Right lobe of liver (tissue), 6 donors: ENCODE data around the gene HBD. TPM values are rescaled to one million over a fixed set of nuclear protein-coding genes. Genes with fewer than 3 reads are reported as not detected.

Source experiments
- ATAC-seq, 4 donors: fragments of 200-7000 bp; cut with Tn5 transposase; one replicate each; pipeline ENCODE4 v1.9.1; 2020; ENCODE audit warnings: mild to moderate bottlenecking in 4 of 4, moderate library complexity in 4 of 4
- DNase-seq, 3 donors: peaks; one replicate each; pipeline ENCODE4 v3.0.0-alpha.2; 2020
- H3K27ac ChIP-seq, 3 donors: fragments of 200-600 bp; one replicate each; pipeline ENCODE4 v1.8.0; 2022
- H3K27me3 ChIP-seq, 2 donors: fragments of 200-600 bp; one replicate each; pipeline ENCODE4 v1.8.0; 2022
- H3K36me3 ChIP-seq, 4 donors: fragments of 200-600 bp; sonication (generic) in 1 of 4; one replicate each; pipeline versions ENCODE4 v1.5.1 to v1.8.0; 2017 to 2022; ENCODE audit warnings: control low read depth in 1 of 4
- H3K4me1 ChIP-seq, 4 donors: fragments of 200-600 bp; sonication (generic) in 1 of 4; one replicate each; pipeline versions ENCODE4 v1.5.1 to v1.8.0; 2017 to 2022; ENCODE audit warnings: control low read depth in 1 of 4
- H3K4me3 ChIP-seq, 3 donors: fragments of 200-600 bp; one replicate each; pipeline ENCODE4 v1.8.0; 2022
- H3K9me3 ChIP-seq, 4 donors: fragments of 200-600 bp; sonication (generic) in 1 of 4; one replicate each; pipeline versions ENCODE4 v1.5.1 to v1.8.0; 2017 to 2022; ENCODE audit warnings: control low read depth in 1 of 4
- POLR2A ChIP-seq: fragments of 450-650 bp; IDR thresholded peaks from one replicate; pipeline ENCODE4 v1.6.1; 2017; ENCODE audit warnings: antibody characterized with exemption, mild to moderate bottlenecking
- WGBS: methylation state at CpG from one replicate; pipeline ENCODE4 v1.1.6; 2018; ENCODE audit warnings: low coverage, low lambda C conversion rate; ENCODE audit not compliant: insufficient coverage; ENCODE audit errors: missing lambda C conversion rate; 5-methylcytosine and 5-hydroxymethylcytosine counted together
- intact Hi-C, 2 donors: fragments of 100-400 bp; cut with DNase I; formaldehyde crosslinking; loops; one replicate each; pipeline versions ENCODE4 v1.11.2 to v1.14.1; 2022
- total RNA-seq, 6 experiments: library from RNA; depleted of rRNA in 2 of 6; stranded (reverse); fragments of >200 nt in 2 of 6; fragmentation: NEBNext Ultra II Directional in 3 of 6; extraction: Animal tissue kit (Norgen Biotek cat#: 25700) in 3 of 6; gene quantifications; one replicate each; pipeline versions ENCODE4 v1.1.0 to v1.2.4, GENCODE V29; 2016 to 2023
- TF ChIP-seq, protein P1 (sequence below), 4 donors: fragments of 200-600 bp in 3 of 4; fragments of 450-650 bp in 1 of 4; IDR thresholded peaks; one replicate each; pipeline versions ENCODE4 v1.5.1 to v1.8.0; 2016 to 2022; ENCODE audit warnings: antibody characterized with exemption in 4 of 4, mild to moderate bottlenecking in 2 of 4
- donor health status: DM: no; HTN: yes; CAD: no.
- donor health status: DM: no; HTN: no; CAD: no.
- donor health status: DM: no; HTN: no; CAD: no.
- donor health status: DM: no; HTN: yes; CAD: no.
- donor health status: DM: no; HTN: yes; CAD: no.

The HBD gene
- total RNA-seq, 6 experiments from 2014 or later, result 4.1 to 29.5 (median 9.7) TPM; not detected in 3

DNA sequence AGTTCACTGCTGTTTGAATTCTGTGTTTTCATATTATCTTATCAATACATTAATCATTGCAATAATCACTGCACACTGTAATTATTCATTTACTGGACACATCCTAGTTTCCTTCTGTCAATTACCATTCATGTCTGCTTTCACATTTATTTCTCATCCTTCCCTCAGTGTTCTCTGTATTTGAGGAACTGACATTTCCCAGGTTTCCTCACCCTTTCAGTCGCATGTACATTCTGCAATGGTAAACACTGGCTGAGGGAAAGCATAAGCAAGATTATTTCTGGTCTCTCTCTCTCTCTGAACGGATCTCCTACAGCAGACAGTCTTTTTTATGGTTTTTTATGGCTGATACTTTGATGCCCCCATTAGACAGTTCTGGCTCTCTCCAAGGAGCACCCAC, 4.2 kb upstream of the HBD start:
- no peak for TF ChIP-seq POLR2A
- TF ChIP-seq, protein P1, sequence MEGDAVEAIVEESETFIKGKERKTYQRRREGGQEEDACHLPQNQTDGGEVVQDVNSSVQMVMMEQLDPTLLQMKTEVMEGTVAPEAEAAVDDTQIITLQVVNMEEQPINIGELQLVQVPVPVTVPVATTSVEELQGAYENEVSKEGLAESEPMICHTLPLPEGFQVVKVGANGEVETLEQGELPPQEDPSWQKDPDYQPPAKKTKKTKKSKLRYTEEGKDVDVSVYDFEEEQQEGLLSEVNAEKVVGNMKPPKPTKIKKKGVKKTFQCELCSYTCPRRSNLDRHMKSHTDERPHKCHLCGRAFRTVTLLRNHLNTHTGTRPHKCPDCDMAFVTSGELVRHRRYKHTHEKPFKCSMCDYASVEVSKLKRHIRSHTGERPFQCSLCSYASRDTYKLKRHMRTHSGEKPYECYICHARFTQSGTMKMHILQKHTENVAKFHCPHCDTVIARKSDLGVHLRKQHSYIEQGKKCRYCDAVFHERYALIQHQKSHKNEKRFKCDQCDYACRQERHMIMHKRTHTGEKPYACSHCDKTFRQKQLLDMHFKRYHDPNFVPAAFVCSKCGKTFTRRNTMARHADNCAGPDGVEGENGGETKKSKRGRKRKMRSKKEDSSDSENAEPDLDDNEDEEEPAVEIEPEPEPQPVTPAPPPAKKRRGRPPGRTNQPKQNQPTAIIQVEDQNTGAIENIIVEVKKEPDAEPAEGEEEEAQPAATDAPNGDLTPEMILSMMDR (IDR thresholded peaks at IDR 0.05), result no peak
- 22% methylated on average over 2 of the region's 2 CpGs for WGBS

GRCh38 chr11:5237420-5237819, 3.1 kb upstream of the HBD start:
- ATAC-seq (no peak), DNase-seq (no peak)
- intact Hi-C loops, result no loop called here
- WGBS, result 61% methylated on average over 2 of the region's 2 CpGs
- no peak for TF ChIP-seq POLR2A
- TF ChIP-seq, protein P1 (IDR thresholded peaks at IDR 0.05), result no peak
- H3K36me3 ChIP-seq, result no peaks in the 10 kb centered on the region
- H3K4me3 ChIP-seq, result no peak overlapping the region
- no peak overlapping the region for H3K27ac ChIP-seq
- H3K27me3 ChIP-seq, result no peaks in the 10 kb centered on the region
- H3K4me1 ChIP-seq, result no peaks in the 10 kb centered on the region
- H3K9me3 ChIP-seq, result no peaks in the 10 kb centered on the region

More for the DNA sequence above, 4.2 kb upstream of the HBD start:
- no peaks in the 10 kb centered on the region for H3K36me3 ChIP-seq
- ATAC-seq (no peak), DNase-seq (no peak)
- H3K9me3 ChIP-seq, result no peaks in the 10 kb centered on the region
- H3K4me1 ChIP-seq, result no peaks in the 10 kb centered on the region
- no peaks in the 10 kb centered on the region for H3K27me3 ChIP-seq
- no peak overlapping the region for H3K4me3 ChIP-seq
- intact Hi-C loops, result no loop called here
- H3K27ac ChIP-seq, result no peak overlapping the region

DNA sequence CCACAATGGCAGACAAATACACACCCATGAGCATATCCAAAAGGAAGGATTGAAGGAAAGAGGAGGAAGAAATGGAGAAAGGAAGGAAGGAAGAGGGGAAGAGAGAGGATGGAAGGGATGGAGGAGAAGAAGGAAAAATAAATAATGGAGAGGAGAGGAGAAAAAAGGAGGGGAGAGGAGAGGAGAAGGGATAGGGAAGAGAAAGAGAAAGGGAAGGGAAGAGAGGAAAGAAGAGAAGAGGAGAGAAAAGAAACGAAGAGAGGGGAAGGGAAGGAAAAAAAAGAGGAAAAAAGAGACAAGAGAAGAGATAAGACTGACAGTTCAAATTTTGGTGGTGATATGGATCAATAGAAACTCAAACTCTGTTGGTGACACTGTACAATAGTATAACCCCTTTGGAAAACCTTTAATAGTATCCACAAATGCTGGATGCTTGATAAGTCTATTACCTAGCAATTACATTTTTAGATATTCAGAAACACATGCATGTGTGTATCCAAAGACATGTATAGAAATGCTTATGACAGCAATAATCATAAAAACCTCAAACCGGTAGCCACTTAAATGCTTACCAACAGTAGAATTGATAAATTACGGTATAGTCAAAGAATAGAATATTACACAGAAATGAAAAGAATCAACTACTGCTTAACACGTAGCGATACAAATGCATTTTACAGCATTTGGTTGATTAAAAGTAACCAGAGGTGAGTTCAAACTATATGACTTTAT, 1.2 kb upstream of the HBD start:
- 60% methylated on average over 5 of the region's 5 CpGs for WGBS

GRCh38 chr11:5233307-5233706, 976 bp downstream of the HBD start:
- H3K4me3 ChIP-seq, result no peak overlapping the region
- DNase-seq, result no peak
- intact Hi-C loops, result no loop called here
- H3K36me3 ChIP-seq, result no peaks in the 10 kb centered on the region
- H3K4me1 ChIP-seq, result no peaks in the 10 kb centered on the region
- no peaks in the 10 kb centered on the region for H3K27me3 ChIP-seq
- no peak for ATAC-seq
- TF ChIP-seq POLR2A, result no peak
- TF ChIP-seq, protein P1 (IDR thresholded peaks at IDR 0.05), result no peak
- 40% methylated on average over 1 of the region's 1 CpG for WGBS
- no peaks in the 10 kb centered on the region for H3K9me3 ChIP-seq
- H3K27ac ChIP-seq, result no peak overlapping the region

More for the DNA sequence above, 1.2 kb upstream of the HBD start:
- Histone ChIP-seq H3K36me3 (no peaks in the 10 kb centered on the region), H3K27me3 (no peaks in the 10 kb centered on the region), H3K27ac (no peak overlapping the region), H3K4me1 (no peaks in the 10 kb centered on the region), H3K9me3 (no peaks in the 10 kb centered on the region), H3K4me3 (no peak overlapping the region)
- intact Hi-C loops, result no loop called here
- DNase-seq (no peak), ATAC-seq (no peak)
- TF ChIP-seq, protein P1 (IDR thresholded peaks at IDR 0.05), result no peak
- no peak for TF ChIP-seq POLR2A
